Measurements from ENCODE around the gene FRMD4B. TPM values are rescaled to one million over a fixed set of nuclear protein-coding genes. Genes with fewer than 3 reads are reported as not detected.

Gene FRMD4B
- total and polyA plus RNA-seq, 2 experiments from 2014 or later: 6.4 to 12.8 TPM

GRCh38 chr3:69126216-69126615 is 259.7 kb downstream of the FRMD4B start:
- Histone ChIP-seq H3K4me1 (ENCODE audit: insufficient read depth) (peaks cover 3% of the 10 kb centered on the region; the same call in 1 of the 2 replicates), H3K36me3 (ENCODE audit: insufficient read depth) (no peaks in the 10 kb centered on the region), H3K79me2 (replicated peaks; ENCODE audit: insufficient read depth) (no peaks in the 10 kb centered on the region), H3K27ac (ENCODE audit: low read depth) (no peak overlapping the region), H3F3A (replicated peaks; ENCODE audit: low read depth) (no peaks in the 10 kb centered on the region), H4K20me1 (replicated peaks; ENCODE audit: insufficient read depth) (no peaks in the 10 kb centered on the region), H3K9me2 (ENCODE audit: insufficient read depth) (no peaks in the 10 kb centered on the region), H3K4me3 (no peak overlapping the region), H2AFZ (no peak overlapping the region), H3K4me2 (no peak overlapping the region), H3K27me3 (ENCODE audit: insufficient read depth) (no peaks in the 10 kb centered on the region)
- H3K4me1 Mint-ChIP-seq: peaks cover 5% of the 10 kb centered on the region; the same call in 1 of the 3 replicates
- H3K36me3 Mint-ChIP-seq (ENCODE audit: low read depth): no peaks in the 10 kb centered on the region
- H3K27ac Mint-ChIP-seq: no peak overlapping the region
- H3K9me3 Mint-ChIP-seq: no peaks in the 10 kb centered on the region
- H3K27me3 Mint-ChIP-seq (ENCODE audit: insufficient read depth, low read depth, poor library complexity): peaks cover 5% of the 10 kb centered on the region
- TF ChIP-seq ZNF114 (CRISPR knock-in tag; IDR thresholded peaks at IDR 0.05) (no peak), JUNB (IDR thresholded peaks at IDR 0.05; ENCODE audit: unreplicated experiment) (no peak), CTCF (conservative IDR thresholded peaks at IDR 0.05; ENCODE audit: low read depth in 2 of 2) (no peak), EZH2phosphoT487 (IDR thresholded peaks at IDR 0.05; ENCODE audit: unreplicated experiment) (no peak), REST (IDR thresholded peaks at IDR 0.05; ENCODE audit: unreplicated experiment) (no peak), STAT1 (IDR thresholded peaks at IDR 0.05; ENCODE audit: unreplicated experiment) (no peak), NANOG (IDR thresholded peaks at IDR 0.05; ENCODE audit: borderline replicate concordance) (no peak), EZH2 (IDR thresholded peaks at IDR 0.05; ENCODE audit: low read depth, unreplicated experiment) (no peak), ZNF331 (CRISPR knock-in tag; IDR thresholded peaks at IDR 0.05; ENCODE audit: low read depth) (no peak), ETS1 (IDR thresholded peaks at IDR 0.05) (no peak), CREB1 (CRISPR knock-in tag; IDR thresholded peaks at IDR 0.05; ENCODE audit: low read depth) (no peak), ZNF462 (CRISPR knock-in tag; IDR thresholded peaks at IDR 0.05) (no peak), POLR2AphosphoS5 (IDR thresholded peaks at IDR 0.05; ENCODE audit: low read depth) (no peak)
- H3K4me3 Mint-ChIP-seq: no peak overlapping the region
- no peak for DNase-seq (ENCODE audit: low spot score)
- no peak for ATAC-seq
